ENCODE results near the gene SMIM24. TPM values are rescaled to one million over a fixed set of nuclear protein-coding genes. Genes with fewer than 3 reads are reported as not detected.

The SMIM24 gene
- total and polyA plus RNA-seq, 10 of the 15 experiments (the other 5 are each of a cell fraction or from before 2014, with no cell fraction given), result 0.14 to 0.44 (median 0.23) TPM; not detected in 4

- Histone ChIP-seq H4K20me1 (ENCODE audit: control insufficient read depth, insufficient read depth) (no peaks in the 10 kb centered on the region), H3K4me2 (ENCODE audit: control insufficient read depth, insufficient read depth) (no peak overlapping the region), H2AFZ (ENCODE audit: control insufficient read depth, low read depth, low read length) (no peak overlapping the region), H3K36me3 (ENCODE audit: control insufficient read depth in 2 of 2, insufficient read depth in 2 of 2, low read length in 1 of 2) (peaks cover 6 to 19% of the 10 kb centered on the region in 2 experiments), H3K4me1 (ENCODE audit: control insufficient read depth, insufficient read depth, low read length) (no peaks in the 10 kb centered on the region), H3K27me3 (replicated peaks in 1 of 2; ENCODE audit: control insufficient read depth in 2 of 2, insufficient read depth in 2 of 2, low read length in 1 of 2) (no peaks in the 10 kb centered on the region), H3K27ac (ENCODE audit: control insufficient read depth, insufficient read depth) (no peak overlapping the region), H3K9me3 (replicated peaks; ENCODE audit: control insufficient read depth, insufficient read depth, low read length) (no peaks in the 10 kb centered on the region; the same call in 2 of the 3 replicates), H3K79me2 (ENCODE audit: control insufficient read depth, insufficient read depth, low read length) (no peaks in the 10 kb centered on the region), H3K9ac (ENCODE audit: control insufficient read depth, insufficient read depth, low read length) (no peak overlapping the region), H3K4me3 (no peak overlapping the region)
- ChIA-PET SMC1A (ENCODE audit: uncharacterized antibody, unreplicated experiment) (no interaction called here), RAD21 (ENCODE audit: unreplicated experiment) (no interaction called here), POLR2A (no interaction called here), CTCF (interaction anchor here (1.5 kb wide), 1 partner anchor 63 kb away, joined by 4 read pairs; no protein-coding TSS in a partner anchor)
- ATAC-seq, result no peak
- no peak for DNase-seq (ENCODE audit: low read depth, low spot score)
- in situ Hi-C loops (cut with MboI), result no loop called here
- no peak for TF ChIP-seq PBX3 (IDR thresholded peaks at IDR 0.05; ENCODE audit: insufficient replicate concordance, low read depth, low read length)
- TF ChIP-seq CEBPB (IDR thresholded peaks at IDR 0.05; ENCODE audit: borderline replicate concordance in 1 of 2, low read depth in 2 of 2, low read length in 2 of 2), result no peak
- no peak for TF ChIP-seq ATF7 (IDR thresholded peaks at IDR 0.05; ENCODE audit: low read depth)
- TF ChIP-seq FOXK2 (IDR thresholded peaks at IDR 0.05), result no peak
- TF ChIP-seq MEF2A (IDR thresholded peaks at IDR 0.05; ENCODE audit: insufficient read depth, low read depth, low read length), result no peak
- TF ChIP-seq EZH2 (IDR thresholded peaks at IDR 0.05; ENCODE audit: borderline replicate concordance, control insufficient read depth, low read depth, low read length), result no peak
- no peak for TF ChIP-seq PKNOX1 (IDR thresholded peaks at IDR 0.05)
- no peak for TF ChIP-seq HDAC2 (IDR thresholded peaks at IDR 0.05)
- TF ChIP-seq ZNF687 (IDR thresholded peaks at IDR 0.05), result no peak
- no peak for TF ChIP-seq KDM1A (IDR thresholded peaks at IDR 0.05; ENCODE audit: borderline replicate concordance)
- TF ChIP-seq IRF3 (IDR thresholded peaks at IDR 0.05), result no peak
- TF ChIP-seq PAX5 (IDR thresholded peaks at IDR 0.05; ENCODE audit: borderline replicate concordance, low read depth, low read length), result no peak
- no peak for TF ChIP-seq RB1 (IDR thresholded peaks at IDR 0.05; ENCODE audit: borderline replicate concordance)
- no peak for TF ChIP-seq ZZZ3 (IDR thresholded peaks at IDR 0.05; ENCODE audit: control insufficient read depth, insufficient read length, low read depth)
- 98% methylated on average over 29 of the region's 45 CpGs for WGBS (ENCODE audit: insufficient coverage, insufficient replicate concordance, low lambda C conversion rate, missing lambda C conversion rate)
- TSS peak; percentile 34 for BruUV-seq (replicated peaks)
- intact Hi-C loops (cut with micrococcal nuclease; ENCODE audit: unreplicated experiment), result no loop called here
- no peak for FAIRE-seq
Measured at GRCh38 chr19:3492131-3492839, 12.0 kb upstream of the SMIM24 start.
